Panc1 (cell line): ENCODE data around the gene VTI1A. TPM values are rescaled to one million over a fixed set of nuclear protein-coding genes. Genes with fewer than 3 reads are reported as not detected.

ENCODE experiments used
- ATAC-seq: fragments of 200-7000 bp; cut with Tn5 transposase; 2 replicates; pipeline ENCODE4 v1.9.1; 2020; ENCODE audit warnings: mild to moderate bottlenecking, moderate library complexity
- BruUV-seq: library from RNA; stranded (reverse); fragments of 400-500 nt; replicated peaks from 2 replicates; lab custom pipeline; 2021; lab: Mats Ljungman, UMichigan
- CTCF ChIA-PET: fragments of 300-600 bp; sonication (Branson Sonifier 250); formaldehyde crosslinking; loops from one replicate; lab custom pipeline; 2022; ENCODE audit warnings: antibody characterized with exemption; lab: Charles Lee
- POLR2A ChIA-PET: fragments of 300-600 bp; sonication (Branson Sonifier 250); formaldehyde crosslinking; loops from one replicate; lab custom pipeline; 2022; ENCODE audit warnings: antibody characterized with exemption; lab: Charles Lee
- DNase-seq: peaks from one replicate; pipeline ENCODE4 v3.0.0-alpha.2; 2010; ENCODE audit warnings: low read depth, low spot score
- H3K27ac ChIP-seq: 2 replicates; pipeline ENCODE4 v1.5.1; 2011; ENCODE audit warnings: mild to moderate bottlenecking, low read length, inconsistent platforms
- H3K27me3 ChIP-seq: fragments of 200-500 bp; sonication (Bioruptor generic); 2 replicates; pipeline ENCODE4 v1.6.0; 2014; ENCODE audit warnings: low read length, inconsistent platforms; ENCODE audit not compliant: control insufficient read depth, insufficient read depth
- H3K36me3 ChIP-seq: fragments of 200-500 bp; sonication (Bioruptor generic); 2 replicates; pipeline ENCODE4 v1.5.1; 2014; ENCODE audit warnings: inconsistent platforms, mild to moderate bottlenecking, low read length, moderate library complexity; ENCODE audit not compliant: control insufficient read depth, insufficient read depth
- H3K4me1 ChIP-seq: 2 replicates; pipeline ENCODE4 v1.5.1; 2011; ENCODE audit warnings: inconsistent platforms, mild to moderate bottlenecking, low read length, moderate library complexity; ENCODE audit not compliant: control insufficient read depth, insufficient read depth
- H3K4me3 ChIP-seq, 2 experiments: 2 replicates each; pipeline ENCODE4 v1.5.1; 2011 to 2012; ENCODE audit warnings: low read depth in 2 of 2, low read length in 2 of 2, mild to moderate bottlenecking in 2 of 2, inconsistent platforms in 1 of 2, moderate library complexity in 1 of 2
- H3K9me3 ChIP-seq: fragments of 200-500 bp; sonication (Bioruptor generic); 2 replicates; pipeline ENCODE4 v1.5.1; 2014; ENCODE audit warnings: low read depth, mild to moderate bottlenecking, inconsistent platforms, low read length, moderate library complexity; ENCODE audit not compliant: control insufficient read depth, insufficient read depth
- CTCF ChIP-seq: fragments of 450-650 bp; IDR thresholded peaks from 2 replicates; pipeline ENCODE4 v1.5.1; 2017; ENCODE audit warnings: mild to moderate bottlenecking
- POLR2AphosphoS5 ChIP-seq: IDR thresholded peaks from 2 replicates; pipeline ENCODE4 v1.6.1; 2012; ENCODE audit warnings: mild to moderate bottlenecking, low read depth, low read length, moderate library complexity
- REST ChIP-seq, 2 experiments: IDR thresholded peaks; 2 replicates each; pipeline ENCODE4 v1.6.1; 2011 to 2012; ENCODE audit warnings: low read depth in 2 of 2, control low read depth in 1 of 2, low read length in 1 of 2, mild to moderate bottlenecking in 1 of 2, moderate library complexity in 1 of 2; ENCODE audit not compliant: insufficient read depth in 1 of 2
- SIN3A ChIP-seq: IDR thresholded peaks from 2 replicates; pipeline ENCODE4 v1.6.1; 2012; ENCODE audit warnings: low read depth, mild to moderate bottlenecking, low read length, moderate library complexity, borderline replicate concordance; ENCODE audit not compliant: insufficient read depth
- TCF7L2 ChIP-seq: IDR thresholded peaks from 2 replicates; pipeline ENCODE4 v1.6.1; 2011; ENCODE audit warnings: mild to moderate bottlenecking, low read depth, low read length, inconsistent platforms
- in situ Hi-C: cut with HindIII; loops from 2 replicates; pipeline ENCODE4 v1.10.0; 2016; ENCODE audit warnings: low sequenced_read_pairs, low pct_unique_long_range_greater_than_20kb
- intact Hi-C: fragments of 100-400 bp; cut with micrococcal nuclease; formaldehyde crosslinking; loops from one replicate; pipeline ENCODE4 v1.10.0; 2022; ENCODE audit not compliant: unreplicated experiment
- total RNA-seq: library from RNA; stranded (reverse); gene quantifications from one replicate; pipeline ENCODE4 v1.2.1, GENCODE V29; 2021; ENCODE audit not compliant: unreplicated experiment

The VTI1A gene
- total RNA-seq, 1 experiment from 2014 or later = 36.3 TPM

GRCh38 chr10:112805701-112806100 is 358.7 kb downstream of the VTI1A start:
- no peak overlapping the region for H3K4me3 ChIP-seq
- no peaks in the 10 kb centered on the region for H3K27me3 ChIP-seq
- H3K27ac ChIP-seq = no peak overlapping the region
- no TSS peak for BruUV-seq
- CTCF ChIA-PET = interaction anchor here (0.6 kb wide), 1 partner anchor 319 kb away, joined by 5 read pairs; no protein-coding TSS in a partner anchor
- TF ChIP-seq POLR2AphosphoS5 (no peak), TCF7L2 (no peak), CTCF (no peak), REST (IDR thresholded peaks at IDR 0.05; ENCODE audit: insufficient read depth in 1 of 2, low read depth in 2 of 2, low read length in 1 of 2) (no peak), SIN3A (no peak)
- H3K4me1 ChIP-seq = peaks cover 2% of the 10 kb centered on the region; the same call in 1 of the 2 replicates
- in situ Hi-C loops (no loop called here), intact Hi-C loops (no loop called here)
- no peaks in the 10 kb centered on the region for H3K9me3 ChIP-seq
- no peak for ATAC-seq
- no peak for DNase-seq
- POLR2A ChIA-PET = no interaction called here
- no peaks in the 10 kb centered on the region for H3K36me3 ChIP-seq

- TF ChIP-seq TCF7L2 (no peak), POLR2AphosphoS5 (no peak), CTCF (no peak), SIN3A (no peak), REST (IDR thresholded peaks at IDR 0.05; ENCODE audit: insufficient read depth in 1 of 2, low read depth in 2 of 2, low read length in 1 of 2) (no peak)
- intact Hi-C loops (no loop called here), in situ Hi-C loops (no loop called here)
- H3K9me3 ChIP-seq = no peaks in the 10 kb centered on the region
- no peak overlapping the region for H3K27ac ChIP-seq
- no peak for ATAC-seq
- BruUV-seq = no TSS peak
- ChIA-PET CTCF (no interaction called here), POLR2A (no interaction called here)
- no peak for DNase-seq
- no peaks in the 10 kb centered on the region for H3K27me3 ChIP-seq
- H3K4me3 ChIP-seq = no peak overlapping the region
- H3K36me3 ChIP-seq = no peaks in the 10 kb centered on the region
- H3K4me1 ChIP-seq = peaks cover 9% of the 10 kb centered on the region
These were observed 360.0 kb downstream of the VTI1A start for GRCh38 chr10:112807013-112807412.
